Heart right ventricle (tissue), 16 donors: ENCODE results near the gene NFIC. TPM values are rescaled to one million over a fixed set of nuclear protein-coding genes. Genes with fewer than 3 reads are reported as not detected.

Experiments
- ATAC-seq, 8 donors: fragments of 200-7000 bp; cut with Tn5 transposase; one replicate each; pipeline ENCODE4 v1.9.1; 2020; ENCODE audit warnings: mild to moderate bottlenecking in 8 of 8, moderate library complexity in 8 of 8, moderate number of reproducible peaks in 1 of 8
- DNase-seq, 2 donors: peaks; one replicate each; pipeline ENCODE4 v3.0.0-alpha.2; 2020
- H3K27ac ChIP-seq, 10 donors: fragments of 200-600 bp; sonication (generic) in 2 of 10; one replicate each; pipeline versions ENCODE4 v1.5.0 to v1.8.0; 2020 to 2022; ENCODE audit warnings: mild to moderate bottlenecking in 3 of 10
- H3K27me3 ChIP-seq, 7 donors: fragments of 200-600 bp; one replicate each; pipeline ENCODE4 v1.8.0; 2021 to 2022; ENCODE audit warnings: mild to moderate bottlenecking in 2 of 7
- H3K36me3 ChIP-seq, 9 donors: fragments of 200-600 bp; sonication (generic) in 1 of 9; one replicate each; pipeline versions ENCODE4 v1.5.0 to v1.8.0; 2020 to 2022; ENCODE audit warnings: mild to moderate bottlenecking in 2 of 9
- H3K4me1 ChIP-seq, 9 donors: fragments of 200-600 bp; sonication (generic) in 1 of 9; one replicate each; pipeline versions ENCODE4 v1.5.0 to v1.8.0; 2020 to 2022; ENCODE audit warnings: mild to moderate bottlenecking in 4 of 9
- H3K4me3 ChIP-seq, 10 donors: fragments of 200-600 bp; sonication (generic) in 2 of 10; one replicate each; pipeline versions ENCODE4 v1.5.0 to v1.8.0; 2020 to 2022; ENCODE audit warnings: mild to moderate bottlenecking in 7 of 10, moderate library complexity in 2 of 10
- H3K9me3 ChIP-seq, 11 donors: fragments of 200-600 bp in 10 of 11; sonication (generic) in 2 of 11; one replicate each; pipeline versions ENCODE4 v1.5.0 to v1.8.0; 2013 to 2022; ENCODE audit warnings: mild to moderate bottlenecking in 2 of 11, control low read depth in 1 of 11, moderate library complexity in 1 of 11
- CTCF ChIP-seq, 9 donors: fragments of 200-600 bp; sonication (generic) in 2 of 9; IDR thresholded peaks; one replicate each; pipeline versions ENCODE4 v1.5.0 to v1.8.0; 2021 to 2022; ENCODE audit warnings: antibody characterized with exemption in 9 of 9, mild to moderate bottlenecking in 5 of 9, moderate library complexity in 1 of 9
- WGBS, 2 donors: extraction: QIAGEN DNeasy Blood & Tissue Kit; methylation state at CpG; one replicate each; pipeline ENCODE4 v1.1.7; 2013; ENCODE audit warnings: inconsistent platforms in 1 of 2; 5-methylcytosine and 5-hydroxymethylcytosine counted together
- intact Hi-C, 10 donors: fragments of 100-400 bp; cut with DNase I; formaldehyde crosslinking; loops; one replicate each; pipeline versions ENCODE4 v1.11.1 to v1.14.2; 2022
- polyA plus RNA-seq, 2 donors: library from polyadenylated mRNA; stranded (reverse); fragments of 200-250 nt; gene quantifications; one replicate each; pipeline ENCODE4 v1.2.3, GENCODE V29; 2013
- total RNA-seq, 10 donors: library from RNA; stranded (reverse); fragmentation: NEBNext Ultra II Directional in 3 of 10; extraction: Animal tissue kit (Norgen Biotek cat#: 25700) in 3 of 10; gene quantifications; one replicate each; pipeline versions ENCODE4 v1.2.1 to v1.2.4, GENCODE V29; 2021 to 2023
- donor health status: Arrhythmogenic right ventricular cardiomyopathy.
- donor health status: ischemic (EF 13 %, LVEDD 7.1; RV severe dilation, severe dysfunction).
- donor health status: healthy with polysubstance abuse.
- donor health status: DM: no; HTN: yes; CAD: no.
- donor health status: DM: no; HTN: no; CAD: no.
- donor health status: ischemic (EF 25% LVEDD 6.9; RV normal size, moderate dysfunction).
- donor health status: ischemic (EF 25% LVEDD 5.7; RV mildly dilated, moderate dysfunction).
- donor health status: healthy.
- donor health status: DM: yes; HTN: yes; CAD: no.
- donor health status: Ischemic cardiomyopathy.
- donor health status: ischemic (EF 35%, LVEDD 5.7; RV mildly dilated, moderate dysfunction).
- donor health status: nonischemic (EF 11% LVEDD 7.7; RV severe dilation, severe dysfunction).
- donor health status: DM: yes; HTN: yes; CAD: no.
- donor health status: PGD.
- donor health status: ischemic (EF 29% LVEDD 5.4; RV normal size, mild dysfunction).
- donor health status: nonischemic (EF 23%, LVEDD 6.1; RV moderate dilation, normal function).

Gene NFIC
- total and polyA plus RNA-seq, 12 donors = 52.3 to 217 (median 157) TPM

GRCh38 chr19:3510727-3511126 lies 144.3 kb downstream of the NFIC start:
- H3K4me1 ChIP-seq = peaks cover 12 to 66% (median 26%) of the 10 kb centered on the region in 9 donors

GRCh38 chr19:3511506-3512251 lies 145.3 kb downstream of the NFIC start:
- H3K36me3 ChIP-seq = peaks cover 0 to 36% (median 0%) of the 10 kb centered on the region in 9 donors
- intact Hi-C loops = no loop called here
- WGBS, 2 donors = 81 to 84% methylated on average over 26 of the region's 26 CpGs
- no peak overlapping the region for H3K4me3 ChIP-seq
- no peaks in the 10 kb centered on the region for H3K9me3 ChIP-seq
- H3K27me3 ChIP-seq = no peaks in the 10 kb centered on the region
- ATAC-seq = no peak
- no peak overlapping the region for H3K27ac ChIP-seq
- DNase-seq = no peak
- H3K4me1 ChIP-seq = peaks cover 12 to 75% (median 26%) of the 10 kb centered on the region in 9 donors
- TF ChIP-seq CTCF (IDR thresholded peaks at IDR 0.05) = no peak

More at GRCh38 chr19:3510727-3511126, 144.3 kb downstream of the NFIC start:
- no peak for DNase-seq
- Histone ChIP-seq H3K4me3 (no peak overlapping the region), H3K27ac (no peak overlapping the region), H3K36me3 (peaks cover 0 to 34% (median 0%) of the 10 kb centered on the region in 9 donors), H3K9me3 (no peaks in the 10 kb centered on the region), H3K27me3 (no peaks in the 10 kb centered on the region)
- no peak for TF ChIP-seq CTCF (IDR thresholded peaks at IDR 0.05)
- 85 to 88% methylated on average over 22 of the region's 22 CpGs for WGBS, 2 donors
- ATAC-seq = no peak
- intact Hi-C loops = no loop called here

GRCh38 chr19:3512562-3513228 lies 146.3 kb downstream of the NFIC start:
- H3K36me3 ChIP-seq = peaks cover 0 to 38% (median 0%) of the 10 kb centered on the region in 9 donors
- no peak overlapping the region for H3K4me3 ChIP-seq
- TF ChIP-seq CTCF (IDR thresholded peaks at IDR 0.05) = no peak
- no peaks in the 10 kb centered on the region for H3K27me3 ChIP-seq
- peaks cover 8 to 72% (median 21%) of the 10 kb centered on the region in 9 donors for H3K4me1 ChIP-seq
- DNase-seq (no peak), ATAC-seq (peak in 3 of 8 donors; percentile 5 to 45 (median 40))
- 76 to 81% methylated on average over 17 of the region's 17 CpGs for WGBS, 2 donors
- no peak overlapping the region for H3K27ac ChIP-seq
- intact Hi-C loops = no loop called here
- no peaks in the 10 kb centered on the region for H3K9me3 ChIP-seq

GRCh38 chr19:3513229-3514140 lies 147.1 kb downstream of the NFIC start:
- peaks cover 8 to 64% (median 18%) of the 10 kb centered on the region in 9 donors for H3K4me1 ChIP-seq
- no peaks in the 10 kb centered on the region for H3K27me3 ChIP-seq
- no peak overlapping the region for H3K27ac ChIP-seq
- H3K4me3 ChIP-seq = no peak overlapping the region
- H3K9me3 ChIP-seq = no peaks in the 10 kb centered on the region
- no peak for TF ChIP-seq CTCF (IDR thresholded peaks at IDR 0.05)
- peaks cover 0 to 35% (median 0%) of the 10 kb centered on the region in 9 donors for H3K36me3 ChIP-seq
- ATAC-seq (peak in 6 of 8 donors; percentile 20 to 46 (median 33)), DNase-seq (peak; percentile 30 to 52)
- WGBS, 2 donors = 76 to 78% methylated on average over 23 of the region's 23 CpGs
- intact Hi-C loops = no loop called here
